Neural cell (in vitro differentiated cells): ENCODE measurements around the gene KCNAB2. TPM values are rescaled to one million over a fixed set of nuclear protein-coding genes. Genes with fewer than 3 reads are reported as not detected.

Source experiments
- H2AFZ ChIP-seq: fragments of 200-600, 300-800 bp; sonication (generic), shearing (Covaris generic); 2 replicates; pipeline ENCODE4 v1.6.0; 2014; ENCODE audit warnings: low read depth, mild to moderate bottlenecking, antibody characterized with exemption, low read length, moderate library complexity
- H3F3A ChIP-seq: fragments of 200-600 bp; shearing (Covaris generic); 2 replicates; pipeline ENCODE4 v1.6.1; 2016; ENCODE audit warnings: mild to moderate bottlenecking, moderate library complexity, mixed read lengths, antibody characterized with exemption, low read length; ENCODE audit not compliant: insufficient read depth, poor library complexity, severe bottlenecking
- H3K27ac ChIP-seq: fragments of 200-600, 300-800 bp; sonication (generic), shearing (Covaris generic); 2 replicates; pipeline ENCODE4 v1.5.1; 2014; ENCODE audit warnings: mild to moderate bottlenecking, low read length, moderate library complexity
- H3K27me3 ChIP-seq: fragments of 300-800, 200-600 bp; sonication (generic), shearing (Covaris generic); 2 replicates; pipeline ENCODE4 v1.6.0; 2014; ENCODE audit warnings: mild to moderate bottlenecking, low read depth, low read length, moderate library complexity; ENCODE audit not compliant: insufficient read depth
- H3K36me3 ChIP-seq: fragments of 300-800, 200-600 bp; sonication (generic), shearing (Covaris generic); 2 replicates; pipeline ENCODE4 v1.5.1; 2014; ENCODE audit warnings: mild to moderate bottlenecking, antibody characterized with exemption, low read length, moderate library complexity; ENCODE audit not compliant: insufficient read depth
- H3K4me2 ChIP-seq: fragments of 300-800, 200-600 bp; sonication (generic), shearing (Covaris generic); 2 replicates; pipeline ENCODE4 v1.6.0; 2014; ENCODE audit warnings: mild to moderate bottlenecking, low read length
- H3K4me3 ChIP-seq: fragments of 300-800, 200-600 bp; sonication (generic), shearing (Covaris generic); 2 replicates; pipeline ENCODE4 v1.5.1; 2014; ENCODE audit warnings: mild to moderate bottlenecking, low read length, moderate library complexity
- H3K79me2 ChIP-seq: fragments of 200-600 bp; shearing (Covaris generic); replicated peaks from 2 replicates; pipeline ENCODE4 v1.6.0; 2014; ENCODE audit warnings: mild to moderate bottlenecking, low read length, moderate library complexity; ENCODE audit not compliant: insufficient read depth
- H3K9ac ChIP-seq: fragments of 300-800, 200-600 bp; sonication (generic), shearing (Covaris generic); 2 replicates; pipeline ENCODE4 v1.6.1; 2016; ENCODE audit warnings: mild to moderate bottlenecking, low read length, mixed read lengths
- H3K9me2 ChIP-seq: fragments of 200-600 bp; shearing (Covaris generic); 2 replicates; pipeline ENCODE4 v1.6.1; 2016; ENCODE audit warnings: mild to moderate bottlenecking, low read length, mixed read lengths; ENCODE audit not compliant: insufficient read depth
- H3K9me3 ChIP-seq: fragments of 200-600, 300-800 bp; sonication (generic), shearing (Covaris generic); 2 replicates; pipeline ENCODE4 v1.6.1; 2016; ENCODE audit warnings: mild to moderate bottlenecking, mixed run types, low read length, moderate library complexity, mixed read lengths
- H4K20me1 ChIP-seq: fragments of 200-600 bp; shearing (Covaris generic); 2 replicates; pipeline ENCODE4 v1.6.1; 2016; ENCODE audit warnings: mild to moderate bottlenecking, mixed run types; ENCODE audit not compliant: insufficient read depth
- CTCF ChIP-seq: fragments of 450-650 bp; IDR thresholded peaks from 2 replicates; pipeline ENCODE4 v1.5.1; 2014; ENCODE audit warnings: antibody characterized with exemption, mild to moderate bottlenecking, moderate library complexity; ENCODE audit not compliant: poor library complexity, severe bottlenecking
- EP300 ChIP-seq: fragments of 450-650 bp; conservative IDR thresholded peaks from 2 replicates; pipeline ENCODE4 v1.6.1; 2014; ENCODE audit warnings: antibody characterized with exemption, mild to moderate bottlenecking, moderate library complexity; ENCODE audit not compliant: poor library complexity, severe bottlenecking
- EZH2 ChIP-seq: fragments of 200-600, 300-800 bp; shearing (Covaris generic), sonication (generic); IDR thresholded peaks from 2 replicates; pipeline ENCODE4 v1.6.1; 2014; ENCODE audit warnings: antibody characterized with exemption, low read length, borderline replicate concordance, mild to moderate bottlenecking; ENCODE audit not compliant: insufficient read depth, poor library complexity, severe bottlenecking
- MXI1 ChIP-seq: fragments of 450-650 bp; conservative IDR thresholded peaks from 2 replicates; pipeline ENCODE4 v1.6.1; 2014; ENCODE audit warnings: antibody characterized with exemption, mild to moderate bottlenecking; ENCODE audit not compliant: poor library complexity, severe bottlenecking
- POLR2AphosphoS5 ChIP-seq: IDR thresholded peaks from 2 replicates; pipeline ENCODE4 v1.6.1; 2012
- RAD21 ChIP-seq: fragments of 450-650 bp; conservative IDR thresholded peaks from 2 replicates; pipeline ENCODE4 v1.6.1; 2014; ENCODE audit warnings: antibody characterized with exemption, mild to moderate bottlenecking, moderate library complexity
- REST ChIP-seq: IDR thresholded peaks from 2 replicates; pipeline ENCODE4 v1.6.1; 2012; ENCODE audit warnings: borderline replicate concordance
- SMC3 ChIP-seq: fragments of 450-650 bp; conservative IDR thresholded peaks from 2 replicates; pipeline ENCODE4 v1.6.1; 2014; ENCODE audit warnings: antibody characterized with exemption, mild to moderate bottlenecking, moderate library complexity; ENCODE audit not compliant: poor library complexity
- TAF1 ChIP-seq: IDR thresholded peaks from 2 replicates; pipeline ENCODE4 v1.6.1; 2012; ENCODE audit warnings: low read depth
- polyA plus RNA-seq: library from polyadenylated mRNA; depleted of rRNA; stranded (reverse); fragments of >200 nt; gene quantifications from 2 replicates; pipeline ENCODE4 v1.2.3, GENCODE V29; 2014

Gene KCNAB2
- polyA plus RNA-seq, 1 donor from 2014 or later, result 11.7 TPM

GRCh38 chr1:6000444-6001288 lies 45.0 kb upstream of the KCNAB2 start:
- no peaks in the 10 kb centered on the region for H3K27me3 ChIP-seq
- H3K9ac ChIP-seq, result no peak overlapping the region
- no peak overlapping the region for H2AFZ ChIP-seq
- no peak overlapping the region for H3K27ac ChIP-seq
- no peaks in the 10 kb centered on the region for H3K9me2 ChIP-seq
- H3K4me3 ChIP-seq, result no peak overlapping the region
- no peaks in the 10 kb centered on the region for H3K36me3 ChIP-seq
- no peaks in the 10 kb centered on the region for H3K79me2 ChIP-seq
- H3F3A ChIP-seq, result no peaks in the 10 kb centered on the region
- no peak overlapping the region for H3K4me2 ChIP-seq
- TF ChIP-seq REST (no peak), EP300 (no peak)
- H3K9me3 ChIP-seq, result no peaks in the 10 kb centered on the region
- H4K20me1 ChIP-seq, result no peaks in the 10 kb centered on the region

GRCh38 chr1:6001992-6002576 lies 43.6 kb upstream of the KCNAB2 start:
- no peaks in the 10 kb centered on the region for H3K27me3 ChIP-seq
- H3K27ac ChIP-seq, result peak overlapping the region; percentile 89
- H4K20me1 ChIP-seq, result no peaks in the 10 kb centered on the region
- H3K9me2 ChIP-seq, result no peaks in the 10 kb centered on the region
- no peaks in the 10 kb centered on the region for H3K79me2 ChIP-seq
- TF ChIP-seq RAD21, result no peak
- no peak for TF ChIP-seq POLR2AphosphoS5
- TF ChIP-seq TAF1, result no peak
- TF ChIP-seq REST, result no peak
- TF ChIP-seq SMC3, result no peak
- no peak for TF ChIP-seq EZH2
- no peak for TF ChIP-seq MXI1
- no peak for TF ChIP-seq EP300
- no peak for TF ChIP-seq CTCF
- H3K9me3 ChIP-seq, result no peaks in the 10 kb centered on the region
- H3K9ac ChIP-seq, result peak overlapping the region; percentile 44
- no peak overlapping the region for H2AFZ ChIP-seq
- H3F3A ChIP-seq, result no peaks in the 10 kb centered on the region
- no peak overlapping the region for H3K4me3 ChIP-seq
- no peak overlapping the region for H3K4me2 ChIP-seq
- no peaks in the 10 kb centered on the region for H3K36me3 ChIP-seq
